ENCODE data around the gene GIMAP6. TPM values are rescaled to one million over a fixed set of nuclear protein-coding genes. Genes with fewer than 3 reads are reported as not detected.
A peak's percentile ranks its signal among the peaks of the same experiment; 100 is the strongest.
"Not testable (repeated sequence)": the region's sequence is repeated elsewhere in the genome, so short reads cannot be mapped to it uniquely, and the experiment has no call there.

Gene GIMAP6
- total RNA-seq, 2 donors from 2014 or later: 10.8 to 15.7 TPM

DNA sequence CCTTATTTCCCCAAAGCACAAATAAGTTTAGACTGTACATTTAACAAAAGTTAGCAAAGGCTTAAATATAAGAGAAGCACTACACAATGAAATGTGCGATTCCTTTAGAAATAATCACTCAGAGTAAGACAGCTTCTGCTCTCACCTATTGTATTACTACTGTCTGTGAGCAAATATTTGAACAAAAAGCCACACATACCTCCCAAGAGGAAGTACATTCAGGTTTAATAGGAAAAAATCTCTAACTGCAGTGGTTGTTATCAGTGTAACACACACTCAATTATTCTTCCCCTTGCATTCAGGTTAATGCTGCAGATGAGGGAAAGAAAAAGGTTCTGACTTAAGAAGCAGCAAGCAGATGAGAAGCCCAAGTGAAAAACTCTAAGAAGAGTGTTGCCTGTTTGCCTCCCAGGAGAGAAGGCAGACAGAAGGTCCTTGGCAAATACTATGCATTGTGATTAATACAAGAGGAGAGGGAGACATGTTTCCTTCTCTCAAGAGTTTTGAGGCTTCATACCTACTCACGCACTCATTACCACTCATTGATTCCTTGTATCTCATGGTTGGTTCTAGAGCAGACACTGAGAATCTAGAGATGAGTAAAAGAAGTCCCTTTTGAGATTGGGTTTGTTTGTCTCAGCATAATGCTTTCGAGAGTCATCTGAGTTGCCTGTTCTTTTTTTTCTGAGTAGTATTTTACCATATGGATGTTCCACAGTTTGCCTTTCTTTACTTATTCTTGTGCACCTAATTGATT lies 51.4 kb downstream of the GIMAP6 start:
- intact Hi-C loops (cut with DNase I): no loop called here
- Histone ChIP-seq H3K4me3 (no peak overlapping the region), H3K27ac (no peak overlapping the region)

GRCh38 chr7:150579979-150580637 lies 52.1 kb downstream of the GIMAP6 start:
- H3K4me1 ChIP-seq (replicated peaks); H3K27me3 ChIP-seq (replicated peaks; ENCODE audit: insufficient read depth); H3K36me3 ChIP-seq; H3K9me3 ChIP-seq; intact Hi-C loops (cut with DNase I); H3K27ac ChIP-seq; DNase-seq (ENCODE audit: low spot score); H3K4me3 ChIP-seq: not testable (repeated sequence)
- 64% methylated on average over 7 of the region's 7 CpGs for WGBS

More for the DNA sequence above, 51.4 kb downstream of the GIMAP6 start:
- no peaks in the 10 kb centered on the region for H3K36me3 ChIP-seq
- TF ChIP-seq POLR2A (IDR thresholded peaks at IDR 0.05) (no peak), POLR2AphosphoS5 (IDR thresholded peaks at IDR 0.05) (peak; percentile 12)
- TF ChIP-seq, protein P1, sequence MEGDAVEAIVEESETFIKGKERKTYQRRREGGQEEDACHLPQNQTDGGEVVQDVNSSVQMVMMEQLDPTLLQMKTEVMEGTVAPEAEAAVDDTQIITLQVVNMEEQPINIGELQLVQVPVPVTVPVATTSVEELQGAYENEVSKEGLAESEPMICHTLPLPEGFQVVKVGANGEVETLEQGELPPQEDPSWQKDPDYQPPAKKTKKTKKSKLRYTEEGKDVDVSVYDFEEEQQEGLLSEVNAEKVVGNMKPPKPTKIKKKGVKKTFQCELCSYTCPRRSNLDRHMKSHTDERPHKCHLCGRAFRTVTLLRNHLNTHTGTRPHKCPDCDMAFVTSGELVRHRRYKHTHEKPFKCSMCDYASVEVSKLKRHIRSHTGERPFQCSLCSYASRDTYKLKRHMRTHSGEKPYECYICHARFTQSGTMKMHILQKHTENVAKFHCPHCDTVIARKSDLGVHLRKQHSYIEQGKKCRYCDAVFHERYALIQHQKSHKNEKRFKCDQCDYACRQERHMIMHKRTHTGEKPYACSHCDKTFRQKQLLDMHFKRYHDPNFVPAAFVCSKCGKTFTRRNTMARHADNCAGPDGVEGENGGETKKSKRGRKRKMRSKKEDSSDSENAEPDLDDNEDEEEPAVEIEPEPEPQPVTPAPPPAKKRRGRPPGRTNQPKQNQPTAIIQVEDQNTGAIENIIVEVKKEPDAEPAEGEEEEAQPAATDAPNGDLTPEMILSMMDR (IDR thresholded peaks at IDR 0.05): no peak
- no peaks in the 10 kb centered on the region for H3K4me1 ChIP-seq (replicated peaks)
- WGBS: 80% methylated on average over 3 of the region's 3 CpGs
- no peak for DNase-seq (ENCODE audit: low spot score)
- no peaks in the 10 kb centered on the region for H3K9me3 ChIP-seq
- H3K27me3 ChIP-seq (replicated peaks; ENCODE audit: insufficient read depth): no peaks in the 10 kb centered on the region

Other genes with a start within 250 kb of the GIMAP6 start
- 1 to 10 TPM; 2.5 to 6.5 TPM for gene GIMAP8, start 181.8 kb downstream of the GIMAP6 start, total RNA-seq
- gene GIMAP7, start 117.5 kb downstream of the GIMAP6 start, total RNA-seq: 1 to 10 TPM; 6.9 to 9.0 TPM
- 10 to 100 TPM in 1 of 2 donors, 1 to 10 TPM in 1; 6.9 to 11.0 TPM for gene GIMAP4, start 65.0 kb downstream of the GIMAP6 start, total RNA-seq
- gene GIMAP2, start 53.3 kb upstream of the GIMAP6 start, total RNA-seq: 10 to 100 TPM in 1 of 2 donors, 1 to 10 TPM in 1; 6.6 to 16.1 TPM
- 1 to 10 TPM; 3.9 to 4.2 TPM for gene GIMAP1, start 84.2 kb upstream of the GIMAP6 start, total RNA-seq
- 10 to 100 TPM; 11.1 to 15.1 TPM for gene GIMAP5, start 105.0 kb upstream of the GIMAP6 start, total RNA-seq
- 10 to 100 TPM in 1 of 2 donors, 1 to 10 TPM in 1; 4.5 to 14.5 TPM for gene TMEM176B, start 168.0 kb upstream of the GIMAP6 start, total RNA-seq
- 1 to 10 TPM; 3.8 to 6.9 TPM for gene TMEM176A, start 168.4 kb upstream of the GIMAP6 start, total RNA-seq
- gene AOC1, start 220.1 kb upstream of the GIMAP6 start, total RNA-seq: 1 to 10 TPM; 2.1 to 3.1 TPM

All from prostate gland (tissue), 2 donors.